NCI-H2171 treated with DMSO at 0.1 percent for 48 hours (cell line): ENCODE results near the gene C19orf12.
A peak's percentile ranks its signal among the peaks of the same experiment; 100 is the strongest.
"Not testable (repeated sequence)": the region's sequence is repeated elsewhere in the genome, so short reads cannot be mapped to it uniquely, and the experiment has no call there.

Source experiments
- DNase-seq: peaks from one replicate; lab custom pipeline; 2025; lab: John Stamatoyannopoulos, UW

The C19orf12 gene

DNA sequence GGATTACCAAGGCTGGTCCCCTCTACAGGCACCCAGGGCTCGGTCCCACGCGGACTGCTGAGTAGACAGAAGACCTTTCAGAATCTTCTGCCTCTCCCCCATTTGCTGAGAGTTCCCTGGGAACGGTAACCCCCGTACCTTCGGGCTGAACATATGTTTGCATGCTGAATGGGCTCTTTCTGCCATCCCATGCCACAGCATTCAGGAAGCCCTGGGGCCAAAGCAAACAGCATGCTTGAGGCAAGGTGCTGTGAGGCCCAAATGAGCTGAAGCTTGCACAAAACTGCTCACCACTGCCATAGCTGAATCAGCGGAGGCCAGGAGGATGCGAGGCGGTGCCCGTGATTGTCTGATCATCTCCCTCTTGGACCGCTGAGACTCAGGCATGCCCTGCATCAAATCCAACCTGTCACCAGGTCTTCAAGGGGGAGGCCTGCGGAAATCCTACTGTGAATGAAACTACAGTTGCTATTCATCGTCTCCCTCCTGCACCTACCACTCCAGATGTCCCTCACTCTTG is 16.3 kb upstream of the C19orf12 start:
- no peak for DNase-seq

DNA sequence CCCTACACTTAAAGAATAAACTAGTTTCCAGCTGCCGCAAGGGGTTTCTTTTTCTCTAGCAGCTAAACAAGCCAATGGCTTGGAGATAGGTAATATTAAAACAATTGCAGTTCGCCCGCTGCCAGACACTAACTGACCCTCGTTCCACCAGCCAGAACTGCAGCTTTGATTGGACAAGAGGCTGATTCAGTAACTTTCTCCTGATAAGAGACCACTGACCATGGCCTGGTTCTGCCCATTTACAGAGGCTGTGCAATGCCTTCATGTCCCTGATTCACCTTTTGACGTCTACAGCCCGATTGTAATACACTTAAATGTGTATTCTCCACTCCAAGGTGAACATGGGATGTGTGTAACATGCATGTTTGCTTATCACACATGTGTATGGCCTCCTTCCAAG is 12.8 kb upstream of the C19orf12 start:
- DNase-seq: no peak

GRCh38 chr19:29724746-29725145 is 9.7 kb upstream of the C19orf12 start:
- DNase-seq: no peak

DNA sequence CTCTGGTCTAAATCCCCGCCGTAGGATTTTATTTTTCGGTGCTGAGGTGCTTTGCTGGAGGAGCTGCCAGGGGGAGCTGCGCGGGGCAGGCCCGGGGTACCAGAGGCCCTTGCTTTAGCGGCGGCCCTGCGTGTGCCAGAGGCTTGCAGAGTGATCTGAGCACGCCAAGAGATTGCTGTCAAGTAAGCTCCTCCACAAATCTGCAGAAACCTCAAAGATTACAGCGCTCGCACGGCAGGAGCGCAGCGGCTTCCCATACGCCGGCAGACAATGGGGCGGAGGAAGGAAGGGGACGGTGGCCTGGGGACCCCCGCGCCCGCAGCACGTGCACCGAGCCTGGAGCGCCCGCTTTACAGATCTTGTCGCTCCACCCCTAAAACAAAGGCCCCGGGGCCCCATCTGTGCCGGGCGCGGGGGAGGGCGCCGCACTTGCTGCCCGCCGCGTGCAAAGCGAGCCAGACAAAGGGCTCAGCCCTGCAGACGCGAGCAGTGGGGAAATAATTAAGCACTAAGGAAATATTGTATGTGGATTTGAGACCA is 9.1 kb upstream of the C19orf12 start:
- DNase-seq: no peak

DNA sequence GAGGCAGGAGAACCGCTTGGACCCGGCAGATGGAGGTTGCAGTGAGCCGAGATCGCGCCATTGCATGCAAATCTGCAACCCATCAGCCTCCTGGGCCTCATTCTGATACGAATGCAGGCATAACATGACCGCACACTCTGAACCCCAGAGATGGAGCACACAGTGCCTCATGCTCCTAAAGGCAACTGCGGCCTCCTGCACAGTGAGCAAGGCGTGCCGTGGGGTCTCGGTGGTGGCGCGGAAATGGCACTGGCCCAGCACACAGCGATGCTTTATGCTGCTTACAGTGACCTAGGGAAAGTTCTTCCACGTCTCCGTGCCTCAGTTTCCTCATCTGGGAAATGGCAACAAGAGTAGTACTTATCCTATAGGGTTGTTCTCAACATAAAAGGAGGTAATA is 2.0 kb upstream of the C19orf12 start:
- no peak for DNase-seq

DNA sequence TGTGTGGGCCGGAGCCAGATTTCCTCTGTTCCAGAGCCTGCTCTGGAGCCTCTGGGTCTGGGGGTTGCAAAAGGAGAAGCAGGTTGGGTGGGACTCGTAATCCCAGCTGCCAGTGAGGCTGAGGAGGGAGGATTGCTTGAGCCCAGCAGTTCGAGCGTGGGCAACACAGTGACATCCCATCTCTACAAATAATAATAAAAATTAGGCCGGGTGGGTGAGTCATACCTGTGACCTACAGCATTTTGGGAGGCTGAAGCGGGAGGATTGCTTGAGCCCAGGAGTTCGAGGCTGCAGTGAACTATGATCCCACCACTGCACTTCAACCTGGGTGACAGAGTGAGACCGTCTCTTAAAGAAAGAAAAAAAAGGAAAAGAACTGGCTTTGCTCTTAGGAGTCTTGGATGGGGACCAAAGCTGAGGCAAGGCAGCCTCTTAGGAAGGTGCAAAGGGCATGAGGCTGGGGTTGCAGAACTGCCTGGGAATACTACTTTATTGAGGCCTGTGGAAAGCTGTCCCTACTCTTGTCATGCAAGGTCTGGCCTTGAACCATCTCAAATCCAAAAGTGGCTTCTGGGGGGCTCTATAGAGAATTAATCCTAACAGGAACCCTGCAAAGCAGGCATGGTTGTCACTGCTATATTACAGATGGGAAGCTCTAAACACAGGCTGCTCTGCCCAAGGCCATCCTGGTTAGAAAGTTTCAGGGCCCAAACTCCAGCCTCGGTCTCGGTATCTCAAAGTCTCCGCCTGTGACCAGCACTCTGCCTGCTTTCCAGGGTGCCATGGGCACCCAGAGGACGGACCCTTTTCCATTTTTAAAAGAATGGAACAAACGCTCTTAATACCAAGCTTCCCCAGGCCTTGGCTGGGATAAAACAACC is 880 bp upstream of the C19orf12 start:
- DNase-seq: peak; percentile 7

- DNase-seq: no peak
These were observed 599 bp downstream of the C19orf12 start for GRCh38 chr19:29714371-29714952.

- no peak for DNase-seq
These were observed 2.1 kb downstream of the C19orf12 start for GRCh38 chr19:29712744-29713516.

DNA sequence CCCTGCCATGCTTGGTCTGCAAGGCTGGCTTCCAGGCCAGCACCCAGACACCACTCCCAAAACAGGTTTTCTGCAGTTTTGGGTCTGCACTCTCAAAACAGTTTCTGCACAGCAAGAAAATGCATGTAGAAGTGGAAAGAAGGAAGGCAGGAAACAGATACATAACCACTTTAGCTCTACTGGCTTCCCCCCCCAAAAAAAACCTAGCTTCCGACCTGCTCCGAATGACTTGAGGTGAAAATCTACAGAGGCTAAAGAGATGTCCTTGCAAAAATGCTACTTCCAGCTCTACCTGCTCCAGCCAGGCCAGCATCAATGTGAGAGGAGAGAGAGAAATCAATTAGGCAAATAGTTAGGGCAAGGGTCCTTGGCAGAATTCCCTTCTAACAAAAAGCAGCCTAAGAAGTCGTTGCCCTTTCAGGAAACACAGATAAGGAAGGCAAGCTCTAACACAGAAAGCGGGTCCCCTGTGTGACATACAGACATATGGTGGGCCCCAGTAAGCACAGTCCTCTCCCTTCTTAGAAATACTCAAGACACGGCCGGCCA is 3.4 kb downstream of the C19orf12 start:
- DNase-seq: no peak

GRCh38 chr19:29709440-29709798 is 5.6 kb downstream of the C19orf12 start:
- not testable (repeated sequence) for DNase-seq

DNA sequence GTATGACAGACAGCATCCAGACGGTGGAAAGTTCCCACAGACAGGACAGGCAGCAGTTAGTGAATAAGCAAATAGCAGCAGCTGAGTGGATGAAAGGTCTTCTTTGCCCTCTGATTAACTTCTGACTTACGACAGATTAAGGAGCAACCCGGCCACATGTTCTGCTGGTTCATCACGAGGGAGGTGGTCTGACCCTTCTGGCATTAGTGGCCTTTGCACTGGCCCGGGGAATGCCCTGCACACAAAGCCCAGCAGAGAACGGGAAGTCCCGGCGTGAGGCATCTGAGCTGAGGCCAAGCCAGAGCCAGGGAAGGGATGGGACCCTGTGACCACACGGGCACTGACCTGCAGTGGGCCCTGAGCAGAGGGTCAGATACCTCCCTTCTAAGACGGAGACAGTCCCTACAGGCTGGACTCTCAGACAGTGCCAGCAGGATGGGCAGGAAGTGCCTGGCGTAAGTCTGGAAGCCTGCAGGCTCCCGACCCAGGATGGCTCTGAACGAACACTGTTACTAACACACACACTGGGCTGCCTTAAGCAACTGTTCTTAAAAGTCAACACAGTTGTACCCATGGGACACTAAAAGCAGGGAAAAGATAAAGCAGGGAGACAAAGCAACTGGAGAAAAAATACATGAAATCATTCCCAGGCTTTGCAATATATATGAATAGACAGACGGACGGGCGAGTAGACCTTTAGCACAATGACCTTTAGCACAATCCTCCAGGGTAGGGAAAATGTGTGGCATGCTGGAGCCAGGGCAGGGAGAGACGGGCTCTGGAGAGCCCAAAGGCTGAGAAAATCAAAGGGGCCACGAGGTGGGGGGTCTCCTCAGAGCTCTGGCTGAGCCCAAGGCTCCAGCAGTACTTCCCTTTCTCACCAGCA is 6.3 kb downstream of the C19orf12 start:
- no peak for DNase-seq

- no peak for DNase-seq
These were observed 8.4 kb downstream of the C19orf12 start for GRCh38 chr19:29706635-29707034.

DNA sequence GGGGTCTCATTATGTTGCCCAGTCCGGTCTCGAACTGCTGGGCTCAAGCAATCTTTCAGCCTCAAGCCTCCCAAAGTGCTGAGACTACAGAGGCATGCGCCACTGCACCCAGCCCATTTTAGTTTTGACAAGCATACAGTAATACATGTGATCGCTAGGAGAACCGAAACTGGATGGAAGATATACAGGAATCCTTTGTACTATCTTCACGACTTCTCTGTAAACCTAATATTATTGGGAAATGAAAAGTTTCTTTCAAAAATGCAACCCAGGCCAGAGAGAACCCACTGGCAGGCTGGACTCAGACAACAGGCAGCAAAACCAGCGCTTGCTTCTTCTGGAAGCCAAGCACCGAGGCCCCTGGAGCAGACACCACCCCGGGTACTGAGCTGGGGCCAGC is 9.4 kb downstream of the C19orf12 start:
- DNase-seq: no peak

DNA sequence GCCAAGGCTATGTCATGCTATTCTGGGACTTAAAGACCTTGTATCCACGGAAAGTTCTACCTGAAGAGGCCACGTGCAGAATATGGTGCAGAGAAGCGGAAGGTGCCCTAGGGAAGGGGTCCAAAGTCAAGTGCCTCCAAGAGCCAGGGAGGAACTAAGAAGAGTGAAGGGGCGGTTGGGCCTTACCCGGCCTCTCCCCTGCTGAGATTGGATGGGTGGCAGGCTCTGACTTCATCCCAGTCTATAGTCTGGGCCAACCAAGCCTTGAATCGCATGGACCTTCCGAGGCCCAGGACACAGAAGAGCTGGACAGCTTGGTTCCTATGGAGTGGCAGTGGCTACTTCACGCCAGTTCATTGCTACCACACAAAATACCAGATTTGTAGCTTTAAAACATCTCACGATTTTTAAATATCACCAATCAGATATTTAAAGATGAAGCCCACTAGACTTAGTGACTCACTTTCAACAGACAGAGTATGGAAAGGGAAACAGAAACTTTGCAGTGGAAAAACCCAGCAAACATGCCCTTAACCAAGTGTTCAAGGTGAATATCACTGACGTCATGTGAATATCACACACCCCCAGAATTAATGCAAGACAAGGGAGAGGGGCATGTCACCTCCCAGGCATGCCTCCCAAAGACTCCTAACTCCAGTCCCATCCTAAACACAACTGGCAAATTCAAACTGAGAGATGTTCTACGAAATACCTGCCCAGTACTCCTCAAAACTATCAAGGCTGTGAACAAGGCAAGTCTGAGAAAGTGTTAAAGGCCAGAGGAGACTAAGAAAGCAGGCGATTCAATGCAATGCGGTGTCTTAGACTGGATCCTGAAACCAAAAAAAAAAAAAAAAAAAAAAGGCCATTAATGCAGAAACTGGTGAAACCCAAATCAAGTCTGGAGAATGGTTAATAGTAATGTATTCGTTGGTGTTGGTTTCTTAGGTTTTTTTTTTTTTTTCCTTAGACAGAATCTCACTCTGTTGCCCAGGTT is 10.2 kb downstream of the C19orf12 start:
- DNase-seq: no peak

GRCh38 chr19:29702963-29703320 is 12.1 kb downstream of the C19orf12 start:
- no peak for DNase-seq

DNA sequence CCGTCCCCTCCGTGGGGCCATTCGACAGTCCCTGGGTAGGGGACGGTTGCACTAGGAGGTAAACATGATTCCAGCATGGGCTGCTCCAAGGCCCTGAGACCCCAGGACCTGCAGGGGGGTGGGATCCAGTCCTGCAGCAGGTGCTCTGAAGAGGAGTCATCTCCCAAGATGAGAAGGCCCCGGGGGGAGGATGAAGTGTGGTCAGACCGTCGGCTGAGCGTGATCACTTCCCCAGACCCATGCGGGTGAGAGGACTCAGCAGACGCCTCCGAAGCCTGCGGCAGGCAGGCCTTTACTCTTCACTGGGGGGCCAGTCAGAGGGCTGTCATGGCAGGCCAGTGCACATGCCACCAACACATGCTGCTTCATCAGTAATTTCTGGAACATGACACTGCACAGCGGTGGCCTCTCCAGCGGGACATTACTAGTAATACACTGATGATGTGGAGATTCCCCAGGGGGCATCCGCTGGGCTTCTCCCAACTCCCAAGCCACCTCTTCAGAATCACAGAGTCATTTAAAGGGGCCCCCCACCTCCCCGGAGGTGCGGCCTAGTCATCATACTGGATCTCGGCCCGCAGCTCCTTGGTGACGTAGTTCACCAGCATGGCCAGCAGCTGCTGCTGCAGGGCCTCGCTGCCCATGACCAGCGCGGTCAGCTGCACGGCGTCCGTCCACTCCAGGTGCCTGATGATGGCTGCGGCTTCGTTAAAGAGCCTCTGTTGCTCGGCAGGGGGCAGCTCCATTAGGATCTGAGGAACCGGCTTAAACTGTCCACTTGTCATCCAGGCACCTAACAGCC is 12.7 kb downstream of the C19orf12 start:
- no peak for DNase-seq

DNA sequence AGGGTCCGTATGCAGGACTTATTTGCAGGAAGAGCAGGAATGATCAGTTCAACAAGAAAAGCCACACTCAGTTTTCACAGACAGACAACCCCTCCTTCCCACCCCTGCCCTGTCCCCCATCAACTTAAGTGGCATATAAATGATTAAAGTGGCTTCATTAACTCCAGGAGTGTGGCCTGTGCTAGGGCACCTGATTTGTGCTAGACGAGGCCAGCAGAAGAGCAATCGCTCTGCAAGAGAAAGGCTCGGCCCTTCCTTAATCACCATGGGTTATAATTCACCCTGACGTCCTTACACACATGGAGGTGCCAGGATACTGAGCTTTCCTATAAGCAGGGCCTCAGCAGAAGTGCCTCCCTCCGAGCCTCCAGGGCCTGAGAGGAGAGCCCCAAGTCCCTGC is 14.6 kb downstream of the C19orf12 start:
- DNase-seq: no peak

- DNase-seq: no peak
These were observed 15.2 kb downstream of the C19orf12 start for GRCh38 chr19:29699861-29700260.
